Vagina (tissue), 2 donors: ENCODE measurements around the gene ARFGAP2. TPM values are rescaled to one million over a fixed set of nuclear protein-coding genes. Genes with fewer than 3 reads are reported as not detected.

Experiments used
- DNase-seq, 2 donors: peaks; one replicate each; pipeline ENCODE4 v3.0.0-alpha.2; 2017; ENCODE audit errors: extremely low spot score in 2 of 2
- H3K27ac ChIP-seq: fragments of 200-600 bp; sonication (generic); one replicate; pipeline ENCODE4 v1.5.1; 2019
- H3K27me3 ChIP-seq: fragments of 200-600 bp; sonication (generic); one replicate; pipeline ENCODE4 v1.5.1; 2019
- H3K36me3 ChIP-seq, 2 donors: fragments of 200-600 bp; sonication (generic); one replicate each; pipeline ENCODE4 v1.5.1; 2017 to 2019
- H3K4me1 ChIP-seq: fragments of 200-600 bp; sonication (generic); one replicate; pipeline ENCODE4 v1.5.1; 2019
- H3K4me3 ChIP-seq, 2 donors: fragments of 200-600 bp; sonication (generic); 1 replicate in 1 of 2; 2 replicates in 1 of 2; pipeline ENCODE4 v1.5.1; 2016 to 2019
- H3K9me3 ChIP-seq: fragments of 200-600 bp; sonication (generic); one replicate; pipeline ENCODE4 v1.5.1; 2019
- POLR2A ChIP-seq, 2 donors: fragments of 450-650 bp; IDR thresholded peaks; one replicate each; pipeline ENCODE4 v1.6.1; 2017; ENCODE audit warnings: antibody characterized with exemption in 2 of 2, mild to moderate bottlenecking in 2 of 2, moderate library complexity in 2 of 2
- POLR2AphosphoS5 ChIP-seq, 2 donors: sonication (generic); formaldehyde crosslinking; IDR thresholded peaks; one replicate each; pipeline ENCODE4 v1.9.0; 2017; ENCODE audit warnings: antibody characterized with exemption in 2 of 2, mild to moderate bottlenecking in 2 of 2, low read depth in 1 of 2; ENCODE audit not compliant: insufficient read depth in 1 of 2
- intact Hi-C: fragments of 100-400 bp; cut with DNase I; formaldehyde crosslinking; loops from one replicate; pipeline ENCODE4 v1.15.1; 2023
- total RNA-seq: library from RNA; depleted of rRNA; stranded (reverse); fragments of >200 nt; gene quantifications from one replicate; pipeline ENCODE4 v1.2.3, GENCODE V29; 2016
- TF ChIP-seq, protein P1 (sequence below), 3 experiments: fragments of 450-650 bp in 2 of 3; fragments of 200-600 bp in 1 of 3; sonication (generic) in 1 of 3; IDR thresholded peaks; one replicate each; pipeline ENCODE4 v1.5.1; 2017 to 2019; ENCODE audit warnings: antibody characterized with exemption in 3 of 3, mild to moderate bottlenecking in 2 of 3, moderate library complexity in 2 of 3

ARFGAP2 gene
- total RNA-seq, 1 donor from 2014 or later: 79.3 TPM

DNA sequence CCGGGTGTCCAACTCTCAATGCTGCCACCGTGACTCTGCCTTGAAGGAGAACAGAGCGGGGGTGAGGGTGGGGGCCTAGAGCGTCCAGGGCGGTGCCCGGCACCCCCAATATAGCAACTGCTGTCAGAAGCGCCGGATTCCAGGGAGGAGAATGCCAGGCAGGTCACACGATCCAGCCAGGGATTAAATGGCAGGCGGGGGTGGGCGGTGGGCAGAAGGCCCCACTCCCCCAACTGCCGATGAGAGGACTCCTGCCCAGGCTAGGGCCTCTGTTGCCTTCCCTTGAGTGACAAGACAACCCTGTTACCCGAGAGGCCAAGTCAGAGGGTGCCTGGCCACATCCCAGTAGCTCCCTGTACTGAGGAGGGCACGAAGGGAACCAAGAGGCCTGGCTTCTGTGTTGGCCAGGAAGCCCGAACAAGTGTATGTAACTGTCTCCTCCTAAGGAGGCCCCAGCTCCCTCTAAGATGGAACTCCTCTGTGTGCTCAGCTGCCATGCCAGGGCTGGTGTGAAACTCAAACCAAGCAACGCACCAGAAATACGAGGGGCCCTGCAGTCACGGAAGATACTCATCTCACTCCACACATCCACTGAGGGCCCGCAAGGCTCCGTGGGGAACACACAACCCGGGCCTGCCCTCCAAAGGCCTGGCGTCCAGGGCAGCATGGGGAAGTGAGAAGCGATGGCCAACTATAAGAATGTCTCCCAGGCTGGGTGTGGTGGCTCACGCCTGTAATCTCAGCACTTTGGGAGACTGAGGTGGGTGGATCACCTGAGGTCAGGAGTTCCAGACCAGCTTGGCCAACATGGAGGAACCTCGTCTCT, 6.6 kb upstream of the ARFGAP2 start:
- Histone ChIP-seq H3K9me3 (no peaks in the 10 kb centered on the region), H3K36me3 (peaks cover 0 to 11% of the 10 kb centered on the region in 2 donors), H3K4me3 (no peak overlapping the region), H3K4me1 (peaks cover 34% of the 10 kb centered on the region), H3K27ac (no peak overlapping the region), H3K27me3 (no peaks in the 10 kb centered on the region)
- TF ChIP-seq, protein P1, sequence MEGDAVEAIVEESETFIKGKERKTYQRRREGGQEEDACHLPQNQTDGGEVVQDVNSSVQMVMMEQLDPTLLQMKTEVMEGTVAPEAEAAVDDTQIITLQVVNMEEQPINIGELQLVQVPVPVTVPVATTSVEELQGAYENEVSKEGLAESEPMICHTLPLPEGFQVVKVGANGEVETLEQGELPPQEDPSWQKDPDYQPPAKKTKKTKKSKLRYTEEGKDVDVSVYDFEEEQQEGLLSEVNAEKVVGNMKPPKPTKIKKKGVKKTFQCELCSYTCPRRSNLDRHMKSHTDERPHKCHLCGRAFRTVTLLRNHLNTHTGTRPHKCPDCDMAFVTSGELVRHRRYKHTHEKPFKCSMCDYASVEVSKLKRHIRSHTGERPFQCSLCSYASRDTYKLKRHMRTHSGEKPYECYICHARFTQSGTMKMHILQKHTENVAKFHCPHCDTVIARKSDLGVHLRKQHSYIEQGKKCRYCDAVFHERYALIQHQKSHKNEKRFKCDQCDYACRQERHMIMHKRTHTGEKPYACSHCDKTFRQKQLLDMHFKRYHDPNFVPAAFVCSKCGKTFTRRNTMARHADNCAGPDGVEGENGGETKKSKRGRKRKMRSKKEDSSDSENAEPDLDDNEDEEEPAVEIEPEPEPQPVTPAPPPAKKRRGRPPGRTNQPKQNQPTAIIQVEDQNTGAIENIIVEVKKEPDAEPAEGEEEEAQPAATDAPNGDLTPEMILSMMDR (IDR thresholded peaks at IDR 0.05): no peak
- no peak for TF ChIP-seq POLR2A (IDR thresholded peaks at IDR 0.05)
- no peak for TF ChIP-seq POLR2AphosphoS5 (IDR thresholded peaks at IDR 0.05; ENCODE audit: insufficient read depth in 1 of 2, low read depth in 1 of 2)
- no peak for DNase-seq
- intact Hi-C loops: no loop called here

DNA sequence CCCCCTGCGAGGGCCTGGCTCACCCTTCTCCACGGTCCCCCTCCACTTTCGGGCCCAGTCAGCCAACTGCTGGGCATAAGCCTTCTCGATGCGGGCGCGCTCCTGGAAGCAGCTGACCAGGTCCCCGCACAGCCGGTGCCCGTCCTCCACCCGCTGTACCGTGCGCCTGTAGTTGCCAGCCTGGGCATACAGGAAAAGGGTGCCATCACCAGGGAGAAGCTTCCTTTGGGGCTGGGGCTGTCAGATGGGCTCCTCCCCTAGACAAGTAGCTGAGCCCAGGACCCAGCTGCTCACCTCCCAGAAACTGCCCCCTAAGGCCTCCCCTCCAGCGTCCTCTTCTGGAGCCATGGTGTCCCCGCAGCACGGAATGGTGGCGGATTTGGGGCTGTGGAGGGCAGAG, 5.7 kb upstream of the ARFGAP2 start:
- H3K4me3 ChIP-seq: no peak overlapping the region
- intact Hi-C loops: no loop called here

DNA sequence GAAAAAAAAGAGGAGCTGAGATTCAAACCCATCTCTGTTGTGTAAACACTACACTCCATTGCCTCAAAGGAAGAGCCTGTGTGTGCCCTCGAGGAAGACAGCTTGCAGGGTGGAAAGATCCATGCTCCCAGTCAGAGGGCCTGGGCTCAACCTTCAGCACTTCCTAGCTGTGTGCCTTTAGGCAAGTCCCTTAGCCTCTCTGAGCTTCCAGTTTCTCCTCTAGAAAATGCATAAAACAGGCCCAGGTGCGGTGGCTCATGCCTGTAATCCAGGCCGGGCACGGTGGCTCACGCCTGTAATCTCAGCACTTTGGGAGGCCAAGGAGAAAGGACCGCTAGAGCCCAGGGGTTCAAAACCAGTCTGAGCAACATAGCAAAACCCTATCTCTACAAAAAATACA, 4.6 kb upstream of the ARFGAP2 start:
- DNase-seq: no peak
- intact Hi-C loops: no loop called here

More for the DNA sequence above, 5.7 kb upstream of the ARFGAP2 start:
- H3K27me3 ChIP-seq: no peaks in the 10 kb centered on the region
- no peak for DNase-seq
- H3K36me3 ChIP-seq: peaks cover 0 to 11% of the 10 kb centered on the region in 2 donors
- TF ChIP-seq, protein P1 (IDR thresholded peaks at IDR 0.05): no peak
- TF ChIP-seq POLR2A (IDR thresholded peaks at IDR 0.05): no peak
- no peak for TF ChIP-seq POLR2AphosphoS5 (IDR thresholded peaks at IDR 0.05; ENCODE audit: insufficient read depth in 1 of 2, low read depth in 1 of 2)
- H3K27ac ChIP-seq: no peak overlapping the region
- H3K9me3 ChIP-seq: no peaks in the 10 kb centered on the region
- H3K4me1 ChIP-seq: peaks cover 36% of the 10 kb centered on the region

DNA sequence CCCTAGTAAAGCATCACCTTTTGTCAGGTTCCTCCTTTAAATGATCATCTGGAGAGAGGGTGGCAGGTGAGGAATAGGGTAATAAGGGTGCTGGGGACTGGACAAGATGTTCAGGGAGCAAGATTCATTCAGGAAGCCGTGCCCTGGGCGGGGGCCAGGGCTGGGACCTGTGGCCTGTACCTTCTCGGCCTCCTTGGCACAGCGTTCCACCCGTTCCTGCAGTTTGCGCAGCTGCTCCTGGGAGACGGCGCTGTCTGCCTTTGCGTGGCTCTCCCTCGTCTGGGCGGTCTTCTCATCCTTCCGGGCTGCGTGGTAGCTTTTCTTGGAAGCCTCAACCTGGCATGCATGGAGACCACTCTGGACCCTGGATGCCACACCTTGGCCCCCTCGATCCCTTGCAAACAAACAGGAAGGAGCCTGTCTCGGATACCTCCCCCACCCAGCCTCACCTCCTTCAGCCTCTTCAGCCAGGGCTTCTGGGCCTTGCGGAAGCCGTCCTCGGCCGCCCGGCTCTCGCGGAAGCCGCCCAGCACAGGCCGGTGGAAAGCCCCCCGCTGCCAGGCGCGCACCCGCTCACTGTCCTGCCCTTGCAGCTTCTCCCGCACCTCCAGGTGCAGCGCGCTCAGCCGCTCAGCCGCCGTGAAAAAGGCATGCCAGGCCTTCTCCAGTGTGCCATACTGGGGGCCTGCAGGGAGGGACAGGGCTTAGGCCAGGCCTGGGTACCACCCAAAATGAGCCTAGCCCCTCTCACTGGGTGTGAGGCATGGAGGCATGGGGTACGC, 3.5 kb upstream of the ARFGAP2 start:
- intact Hi-C loops: no loop called here

More for the DNA sequence above, 4.6 kb upstream of the ARFGAP2 start:
- TF ChIP-seq POLR2AphosphoS5 (IDR thresholded peaks at IDR 0.05; ENCODE audit: insufficient read depth in 1 of 2, low read depth in 1 of 2): no peak
- TF ChIP-seq POLR2A (IDR thresholded peaks at IDR 0.05): no peak
- TF ChIP-seq, protein P1 (IDR thresholded peaks at IDR 0.05): no peak
- H3K27me3 ChIP-seq: no peaks in the 10 kb centered on the region
- no peaks in the 10 kb centered on the region for H3K9me3 ChIP-seq
- H3K4me1 ChIP-seq: peaks cover 29% of the 10 kb centered on the region
- H3K4me3 ChIP-seq: no peak overlapping the region
- H3K27ac ChIP-seq: no peak overlapping the region
- H3K36me3 ChIP-seq: peaks cover 0 to 11% of the 10 kb centered on the region in 2 donors

More for the DNA sequence above, 3.5 kb upstream of the ARFGAP2 start:
- TF ChIP-seq POLR2A (IDR thresholded peaks at IDR 0.05) (no peak), POLR2AphosphoS5 (IDR thresholded peaks at IDR 0.05; ENCODE audit: insufficient read depth in 1 of 2, low read depth in 1 of 2) (no peak)
- TF ChIP-seq, protein P1 (IDR thresholded peaks at IDR 0.05): no peak
- H3K36me3 ChIP-seq: peaks cover 0 to 13% of the 10 kb centered on the region in 2 donors
- no peaks in the 10 kb centered on the region for H3K27me3 ChIP-seq
- H3K9me3 ChIP-seq: no peaks in the 10 kb centered on the region
- H3K4me1 ChIP-seq: peaks cover 33% of the 10 kb centered on the region
- DNase-seq: no peak
- no peak overlapping the region for H3K4me3 ChIP-seq
- H3K27ac ChIP-seq: no peak overlapping the region
